Activated CD8-positive, alpha-beta memory T cell treated with anti-CD3 and anti-CD28 coated beads for 48 hours (primary cell): ENCODE measurements around the gene SORCS2.

ENCODE experiments used
- DNase-seq, 3 experiments: peaks; one replicate each; pipeline ENCODE4 v3.0.0-alpha.2; 2020; ENCODE audit warnings: low read depth in 2 of 3, low spot score in 2 of 3

Gene SORCS2

GRCh38 chr4:7464259-7464655 is 271.9 kb downstream of the SORCS2 start:
- DNase-seq = no peak

GRCh38 chr4:7465017-7465416 is 272.7 kb downstream of the SORCS2 start:
- DNase-seq = no peak

- no peak for DNase-seq
Observed at GRCh38 chr4:7466215-7466614, 273.9 kb downstream of the SORCS2 start.

- no peak for DNase-seq
Observed at GRCh38 chr4:7466904-7467303, 274.6 kb downstream of the SORCS2 start.

- no peak for DNase-seq
Observed at GRCh38 chr4:7467471-7467870, 275.1 kb downstream of the SORCS2 start.

- no peak for DNase-seq
Observed at GRCh38 chr4:7469023-7469422, 276.7 kb downstream of the SORCS2 start.

GRCh38 chr4:7470111-7470510 is 277.8 kb downstream of the SORCS2 start:
- no peak for DNase-seq

GRCh38 chr4:7470522-7471128 is 278.3 kb downstream of the SORCS2 start:
- no peak for DNase-seq

- DNase-seq = no peak
Observed at GRCh38 chr4:7472442-7473013, 280.2 kb downstream of the SORCS2 start.

GRCh38 chr4:7473081-7473480 is 280.7 kb downstream of the SORCS2 start:
- DNase-seq = no peak

- DNase-seq = no peak
Observed at GRCh38 chr4:7474320-7474719, 282.0 kb downstream of the SORCS2 start.

GRCh38 chr4:7475207-7475606 is 282.9 kb downstream of the SORCS2 start:
- no peak for DNase-seq

GRCh38 chr4:7476820-7477219 is 284.5 kb downstream of the SORCS2 start:
- DNase-seq = no peak

GRCh38 chr4:7477695-7478094 is 285.4 kb downstream of the SORCS2 start:
- DNase-seq = no peak

GRCh38 chr4:7478665-7479064 is 286.3 kb downstream of the SORCS2 start:
- DNase-seq = no peak

- DNase-seq = no peak
Observed at GRCh38 chr4:7480423-7480822, 288.1 kb downstream of the SORCS2 start.

GRCh38 chr4:7481227-7481626 is 288.9 kb downstream of the SORCS2 start:
- DNase-seq = no peak

- DNase-seq = no peak
Observed at GRCh38 chr4:7485096-7485495, 292.8 kb downstream of the SORCS2 start.

- no peak for DNase-seq
Observed at GRCh38 chr4:7486101-7486500, 293.8 kb downstream of the SORCS2 start.

- DNase-seq = no peak
Observed at GRCh38 chr4:7487502-7487901, 295.2 kb downstream of the SORCS2 start.

GRCh38 chr4:7487998-7488671 is 295.8 kb downstream of the SORCS2 start:
- DNase-seq = no peak

- no peak for DNase-seq
Observed at GRCh38 chr4:7491915-7492314, 299.6 kb downstream of the SORCS2 start.
